Activated CD4-positive, CD25-positive, alpha-beta regulatory T cell (primary cell): ENCODE measurements around the gene SPA17.
A peak's percentile ranks its signal among the peaks of the same experiment; 100 is the strongest.

ENCODE experiments used
- DNase-seq, 4 experiments: peaks; one replicate each; lab custom pipeline; 2025; lab: John Stamatoyannopoulos, UW

SPA17 gene

DNA sequence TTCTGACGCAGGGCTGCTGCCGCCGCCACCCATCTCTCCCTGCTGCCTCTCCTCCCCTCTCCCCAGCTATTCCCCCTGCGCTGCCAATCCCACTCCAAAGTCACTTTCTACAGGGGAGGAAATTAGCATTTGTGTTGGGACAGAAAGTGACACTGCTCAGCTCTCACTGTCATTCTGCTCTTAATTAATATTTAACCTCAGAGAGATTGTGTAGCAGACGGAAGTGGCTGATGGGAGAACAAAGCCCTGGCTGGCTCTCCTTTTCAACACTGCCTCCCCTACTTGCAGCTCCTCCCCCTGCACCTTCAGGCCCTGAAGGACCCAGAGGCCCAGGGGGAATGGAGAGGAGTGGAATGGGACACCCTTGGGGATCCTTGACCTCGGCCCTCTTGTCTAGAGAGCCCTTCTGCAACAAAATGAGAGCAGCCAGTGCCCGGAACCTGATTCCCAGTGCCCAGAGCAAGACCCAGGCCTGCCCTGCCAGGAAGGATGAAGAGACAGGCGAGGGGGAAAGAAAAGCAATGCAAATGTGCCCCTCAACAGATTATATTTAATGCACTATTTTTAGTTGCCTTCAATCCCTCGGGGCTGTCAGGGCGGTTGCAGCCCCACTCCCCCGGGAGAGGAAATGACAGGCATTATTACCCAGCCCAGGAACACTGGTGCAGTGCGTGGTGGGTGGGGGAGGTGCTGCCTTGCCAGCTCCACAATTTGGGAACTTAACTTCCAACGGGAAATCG lies 51.4 kb downstream of the SPA17 start:
- DNase-seq: no peak

DNA sequence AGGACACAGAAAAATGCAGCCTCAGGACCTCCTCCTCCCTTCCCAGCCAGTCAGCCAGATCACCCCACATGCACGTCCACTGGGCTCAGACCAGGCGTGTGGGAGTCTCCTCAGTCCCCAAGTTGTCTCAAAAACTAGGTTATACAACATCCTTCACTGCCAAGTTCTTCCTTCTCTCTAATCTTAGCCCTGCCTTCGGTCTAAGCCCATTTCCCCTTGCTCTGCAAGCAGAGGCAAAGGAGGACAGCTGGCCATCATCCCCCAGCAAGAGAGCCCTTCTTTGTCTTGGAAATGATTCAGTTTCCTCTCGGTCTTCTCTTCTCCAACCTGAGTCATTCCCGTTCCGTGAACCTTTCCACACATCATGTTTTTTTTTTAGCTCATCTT lies 52.0 kb downstream of the SPA17 start:
- DNase-seq: no peak

DNA sequence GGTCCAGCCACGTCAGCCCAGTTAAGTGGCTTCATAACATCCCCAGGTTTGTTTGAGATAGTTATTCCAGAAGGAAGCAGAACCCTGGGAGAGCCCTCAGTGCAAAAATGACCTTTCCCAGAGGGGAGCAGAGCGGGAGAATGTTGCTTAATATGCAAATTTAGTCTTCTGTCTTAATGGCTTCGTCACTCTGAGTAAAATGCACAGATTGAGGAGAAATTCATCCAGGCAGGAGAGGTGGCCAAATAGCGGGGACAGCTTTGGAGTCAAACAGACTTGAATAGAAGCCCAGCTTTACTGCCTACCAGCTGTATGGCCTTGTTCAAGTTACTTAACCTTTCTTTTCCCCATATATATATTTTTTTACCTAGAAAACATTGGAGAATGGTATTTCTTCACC lies 53.8 kb downstream of the SPA17 start:
- DNase-seq: no peak

DNA sequence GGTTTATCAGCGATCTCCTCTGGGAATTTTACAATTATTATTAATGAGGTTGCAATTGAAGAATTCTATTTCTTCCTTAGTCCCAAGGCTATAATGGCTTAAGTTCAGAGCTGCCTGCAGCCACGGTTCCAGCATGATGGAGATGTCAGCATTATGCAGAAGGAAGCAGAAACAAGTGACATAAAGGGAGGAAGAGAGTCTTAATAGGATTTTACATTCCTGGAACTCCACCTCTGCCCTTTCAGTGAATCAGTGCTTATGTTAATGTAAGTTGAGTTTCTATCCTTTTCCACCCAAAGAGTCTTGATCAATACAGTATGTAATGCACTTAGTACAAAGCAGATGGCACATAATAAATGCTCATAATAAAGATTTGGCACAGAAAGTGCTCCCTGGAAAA lies 54.4 kb downstream of the SPA17 start:
- no peak for DNase-seq

DNA sequence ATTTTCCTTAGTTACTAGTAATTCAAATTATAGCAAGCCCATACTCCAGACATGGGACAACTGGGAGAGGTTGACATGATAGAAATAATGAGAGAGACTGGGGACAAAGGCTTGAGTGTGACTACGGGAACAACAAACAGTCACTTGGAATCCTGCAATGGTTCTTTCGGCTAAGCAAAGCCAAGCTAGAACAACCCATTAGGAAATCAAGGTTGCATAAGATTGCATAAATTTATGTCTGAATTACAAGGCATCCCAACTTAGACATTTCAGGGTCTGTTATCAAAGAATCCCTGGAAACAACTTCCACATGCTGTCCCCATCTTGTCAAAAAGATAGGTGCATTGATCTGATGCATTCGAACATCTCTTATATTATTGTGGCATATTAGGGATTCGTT lies 55.9 kb downstream of the SPA17 start:
- no peak for DNase-seq

DNA sequence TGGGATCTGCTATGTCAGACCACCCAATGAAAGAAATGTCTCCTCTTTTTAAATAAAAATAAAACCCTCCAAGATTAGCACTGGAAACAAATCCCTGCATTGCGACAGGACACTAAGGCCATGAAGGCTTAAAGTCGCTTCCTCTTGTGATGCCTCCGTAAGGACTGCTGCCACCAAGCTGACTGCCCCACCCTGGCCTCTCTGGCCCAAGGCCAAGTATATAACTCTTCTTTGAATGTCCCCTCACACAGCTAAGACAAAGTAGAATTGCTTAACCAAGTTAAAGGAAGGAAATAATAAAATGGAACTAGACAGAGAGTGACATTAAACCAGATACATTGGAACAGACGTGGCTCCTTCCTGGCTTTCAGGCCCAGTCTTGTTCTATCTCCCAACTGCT lies 58.5 kb downstream of the SPA17 start:
- DNase-seq: no peak

DNA sequence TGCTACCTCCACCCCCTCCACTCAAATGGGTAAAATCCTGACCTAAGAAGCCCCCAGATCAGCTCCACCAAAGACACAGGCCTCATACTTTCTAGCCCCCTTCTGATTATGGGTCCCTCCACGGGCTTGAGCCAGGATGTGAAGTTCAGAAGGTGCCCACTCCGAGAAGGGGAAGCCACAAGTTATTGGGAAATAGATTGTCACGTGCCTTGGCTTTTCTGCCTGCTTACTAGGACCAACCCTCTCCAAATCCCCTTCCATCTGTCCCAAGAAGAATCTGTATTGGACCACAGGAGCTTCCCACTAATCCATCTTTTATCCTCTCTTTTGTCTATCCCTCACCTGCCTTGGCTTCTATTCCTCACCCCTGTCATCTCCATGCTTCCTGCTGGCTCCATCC lies 63.0 kb downstream of the SPA17 start:
- DNase-seq: no peak

DNA sequence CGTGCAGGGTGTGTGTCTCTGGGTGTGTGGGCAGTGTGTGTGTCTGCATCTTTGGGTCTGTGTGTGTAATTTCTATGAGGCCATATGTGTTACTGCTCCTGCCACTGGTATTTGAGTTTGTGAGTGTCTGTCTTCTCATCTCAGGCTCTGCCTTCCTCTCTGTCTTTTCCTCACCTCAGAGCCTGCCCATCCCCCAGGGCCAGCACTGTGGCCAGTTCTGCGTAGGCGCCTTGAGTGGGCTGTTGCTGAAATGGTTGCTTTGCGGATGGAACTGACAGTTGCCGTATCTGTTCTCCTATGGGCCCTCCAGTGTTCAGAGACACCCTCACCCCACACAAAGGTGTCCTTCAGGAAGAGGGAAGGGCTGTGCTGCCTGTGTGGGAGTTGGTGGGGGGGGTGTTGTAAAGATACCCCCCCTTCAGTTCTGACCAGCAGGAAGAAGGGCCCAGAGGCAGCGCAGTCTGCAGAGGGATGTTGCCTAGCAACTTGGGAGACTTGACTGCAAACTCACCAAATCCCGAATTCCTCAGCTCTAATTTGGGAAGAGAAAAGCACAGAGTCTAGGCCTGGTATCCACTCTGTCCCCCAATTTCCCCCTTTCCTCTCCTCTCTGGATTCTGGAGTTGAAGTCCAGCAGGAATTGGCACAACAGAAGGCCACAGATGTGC lies 64.1 kb downstream of the SPA17 start:
- no peak for DNase-seq

DNA sequence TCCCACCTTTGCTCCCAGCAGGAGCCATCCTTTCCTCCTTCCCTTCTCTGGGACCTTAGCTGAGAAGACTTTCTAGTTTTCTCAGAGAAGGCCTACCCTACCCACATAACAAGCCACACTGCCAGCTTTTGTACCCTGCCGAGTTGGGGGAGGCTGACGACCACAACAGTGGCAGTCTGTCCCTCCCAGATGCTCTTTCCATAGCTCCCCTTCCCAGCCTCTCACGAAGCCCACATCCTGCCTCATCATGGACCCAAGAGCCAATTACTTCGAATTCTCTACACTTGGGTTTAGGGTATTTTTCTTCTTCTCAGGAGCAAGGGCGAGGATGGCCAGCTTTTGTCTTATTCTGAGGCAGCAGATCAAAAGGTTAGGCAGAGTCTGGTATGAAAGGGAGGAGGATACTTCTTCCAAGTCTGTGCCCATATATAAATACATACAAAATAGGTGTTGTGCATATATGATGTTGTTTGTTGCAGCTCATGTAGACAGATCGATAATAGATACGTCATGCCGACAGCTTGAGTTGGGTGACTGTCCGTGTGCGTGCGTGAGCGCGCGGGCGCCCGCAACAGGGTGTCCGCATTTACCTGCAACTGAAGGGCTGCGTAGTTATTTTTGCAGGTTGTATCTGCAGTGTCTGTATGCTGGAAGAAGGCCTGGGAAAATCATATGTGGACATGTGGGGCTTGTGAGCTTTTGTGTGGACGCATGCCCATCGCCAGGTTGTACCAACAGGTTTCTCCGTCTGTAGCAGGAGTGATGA lies 65.2 kb downstream of the SPA17 start:
- DNase-seq: no peak

DNA sequence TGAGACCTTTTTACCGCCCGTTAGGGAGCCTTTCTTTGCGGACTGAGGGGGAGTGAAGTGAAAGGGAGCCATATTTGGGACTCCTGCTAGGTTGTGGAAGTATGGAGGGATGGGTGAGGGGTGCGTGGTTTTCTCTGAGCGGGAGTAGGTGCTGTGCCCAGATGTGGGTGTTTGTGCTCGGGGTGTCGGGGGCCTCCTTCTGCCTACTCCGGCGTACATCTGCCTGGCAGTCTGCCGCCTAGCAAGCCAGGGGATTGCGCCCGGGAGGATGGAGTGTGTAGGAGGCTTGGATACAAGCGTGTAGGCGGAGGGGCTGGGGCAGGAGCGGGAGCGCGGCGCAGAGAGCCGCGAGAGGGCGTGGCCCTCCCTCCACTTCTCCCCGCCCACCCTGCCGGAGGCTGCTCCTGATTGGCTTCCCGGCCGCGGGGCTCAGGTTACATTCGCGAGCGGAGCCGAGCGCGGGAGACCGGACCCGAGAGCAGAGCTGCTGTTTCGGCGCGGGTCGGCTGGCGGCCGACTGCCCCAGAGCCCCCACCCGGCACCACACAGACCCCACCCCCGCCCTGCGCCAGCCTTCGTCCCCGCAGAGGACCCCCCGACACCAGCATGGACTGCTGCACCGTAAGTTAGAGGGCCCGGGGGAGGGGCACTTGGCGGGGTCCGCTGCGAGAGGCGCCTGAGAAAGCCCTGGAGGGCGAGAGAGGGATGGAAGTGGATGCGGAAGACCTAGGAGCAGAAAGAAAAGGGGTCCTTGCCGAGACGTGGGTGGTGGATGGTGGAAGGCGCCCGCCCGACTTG lies 66.0 kb downstream of the SPA17 start, which contains the start of gene NRGN:
Gene NRGN, plus strand, starts transcription at position 464 of the 798 bp plus-strand sequence. Its CDS starts 143 bp downstream, at position 607.
- DNase-seq: peak; percentile 44 to 63 (median 62)

DNA sequence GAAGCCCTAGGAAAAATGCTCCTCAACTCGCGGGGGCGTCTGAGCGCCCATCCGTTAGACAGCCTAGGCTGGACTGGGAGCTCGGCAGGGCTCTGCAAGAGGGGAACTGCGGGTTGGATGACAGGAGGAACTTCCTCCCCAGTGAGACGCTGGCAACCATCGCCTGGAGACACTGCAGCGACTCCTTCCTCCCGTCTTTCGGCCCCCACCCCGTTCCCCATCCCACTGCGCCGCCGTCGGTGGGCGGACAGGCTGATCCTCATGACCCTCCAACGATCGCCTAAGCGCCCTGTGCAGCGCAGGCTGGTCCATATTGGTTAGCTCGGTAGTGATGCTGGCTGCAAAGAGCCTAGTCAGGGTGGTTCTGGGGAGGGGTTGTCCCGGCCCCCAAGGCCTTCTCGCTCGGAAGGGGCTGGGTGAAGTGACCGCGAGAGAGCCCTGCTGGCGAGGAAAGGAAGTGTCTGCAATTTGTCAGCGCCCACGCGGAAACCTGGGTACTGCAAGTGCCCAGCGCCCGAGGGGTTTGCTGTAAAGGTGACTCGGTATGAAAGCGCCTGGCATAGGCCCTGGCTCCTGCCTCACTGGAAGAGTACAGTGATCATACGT lies 66.7 kb downstream of the SPA17 start:
- DNase-seq: peak in 1 of 4 experiments; percentile 21

DNA sequence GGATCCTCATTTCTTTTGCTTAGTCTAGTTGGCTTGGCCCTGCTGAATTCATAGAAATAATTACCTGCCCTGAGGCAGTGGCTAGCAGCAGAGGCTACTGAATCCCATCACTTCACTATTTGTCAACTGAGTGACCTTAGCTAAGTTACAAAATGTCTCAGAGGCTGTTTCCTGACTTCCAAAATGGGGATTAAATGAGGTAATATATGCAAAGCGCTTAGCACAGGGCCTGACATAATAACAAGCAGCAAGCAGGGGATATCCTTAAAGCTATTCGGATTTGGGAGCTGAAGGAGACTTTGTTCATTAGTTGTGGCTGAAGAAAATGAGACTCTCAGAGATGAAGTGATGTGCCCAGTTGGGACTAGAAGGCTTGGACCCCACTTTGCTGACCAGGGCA lies 68.9 kb downstream of the SPA17 start:
- DNase-seq: no peak

DNA sequence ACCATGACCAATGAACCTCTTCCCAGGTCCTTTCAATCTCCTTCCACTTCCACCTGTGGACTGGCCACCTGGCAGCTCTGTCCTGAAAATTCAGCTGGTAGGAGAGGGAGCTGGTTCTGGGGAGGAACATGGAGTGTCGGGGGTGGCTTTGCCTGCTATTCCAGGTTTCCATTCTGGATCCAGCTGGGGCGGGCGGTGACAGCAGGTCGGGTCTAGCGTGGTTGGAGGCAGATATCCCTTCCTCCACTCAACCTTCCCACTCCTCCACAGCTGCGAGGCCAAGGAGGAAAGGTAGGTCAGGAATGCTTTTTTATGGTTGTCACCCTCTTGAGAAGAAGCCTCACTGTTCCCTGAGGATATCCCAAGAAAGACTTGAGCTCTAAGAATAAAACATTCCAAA lies 69.3 kb downstream of the SPA17 start:
- DNase-seq: no peak

DNA sequence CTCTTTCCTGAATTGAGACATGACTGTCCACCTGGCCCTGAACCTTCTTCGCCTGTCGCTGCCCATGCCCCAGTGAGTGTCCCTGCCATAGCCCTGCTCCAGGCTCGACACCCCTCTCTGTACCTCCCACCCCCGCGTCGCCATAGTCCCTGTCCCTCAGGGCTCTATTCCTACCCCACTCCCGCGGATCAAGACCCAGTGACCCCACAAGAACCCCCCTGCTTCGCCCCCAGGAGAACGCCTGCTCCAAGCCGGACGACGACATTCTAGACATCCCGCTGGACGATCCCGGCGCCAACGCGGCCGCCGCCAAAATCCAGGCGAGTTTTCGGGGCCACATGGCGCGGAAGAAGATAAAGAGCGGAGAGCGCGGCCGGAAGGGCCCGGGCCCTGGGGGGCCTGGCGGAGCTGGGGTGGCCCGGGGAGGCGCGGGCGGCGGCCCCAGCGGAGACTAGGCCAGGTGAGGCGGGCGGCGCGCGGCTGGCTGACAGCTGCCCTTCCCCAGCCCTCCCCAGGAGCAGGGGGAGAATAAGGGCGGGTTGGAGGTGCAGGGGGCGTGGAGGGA lies 71.6 kb downstream of the SPA17 start:
- DNase-seq: no peak

DNA sequence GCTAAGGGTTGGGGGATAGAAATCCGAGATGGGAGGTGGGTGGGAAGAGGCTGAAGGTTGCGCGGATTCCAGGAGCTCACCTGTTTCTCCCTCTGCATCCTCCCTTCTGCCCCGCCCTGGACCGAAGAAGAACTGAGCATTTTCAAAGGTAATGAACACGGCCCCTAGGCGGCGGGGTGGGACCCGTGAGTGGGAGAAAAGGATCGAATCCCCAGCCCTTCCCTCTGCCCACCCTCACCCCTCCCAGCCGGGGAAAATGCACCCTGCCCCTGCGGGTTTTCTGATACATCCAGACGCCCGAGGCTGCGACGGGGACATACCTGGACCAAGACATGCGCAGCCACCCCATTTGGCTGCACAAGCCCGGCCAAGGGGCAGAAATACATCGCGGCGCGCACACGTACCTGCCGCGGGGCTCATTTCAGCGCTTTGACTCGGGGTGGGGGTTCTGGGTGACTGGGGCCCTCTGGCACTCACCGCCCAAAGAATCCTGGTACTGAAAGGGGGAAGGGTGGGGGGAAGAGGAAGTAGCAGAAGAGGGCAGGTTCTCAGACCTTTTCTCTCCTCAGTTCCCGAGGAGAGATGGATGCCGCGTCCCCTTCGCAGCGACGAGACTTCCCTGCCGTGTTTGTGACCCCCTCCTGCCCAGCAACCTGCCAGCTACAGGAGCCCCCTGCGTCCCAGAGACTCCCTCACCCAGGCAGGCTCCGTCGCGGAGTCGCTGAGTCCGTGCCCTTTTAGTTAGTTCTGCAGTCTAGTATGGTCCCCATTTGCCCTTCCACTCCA lies 72.3 kb downstream of the SPA17 start:
- DNase-seq: no peak

DNA sequence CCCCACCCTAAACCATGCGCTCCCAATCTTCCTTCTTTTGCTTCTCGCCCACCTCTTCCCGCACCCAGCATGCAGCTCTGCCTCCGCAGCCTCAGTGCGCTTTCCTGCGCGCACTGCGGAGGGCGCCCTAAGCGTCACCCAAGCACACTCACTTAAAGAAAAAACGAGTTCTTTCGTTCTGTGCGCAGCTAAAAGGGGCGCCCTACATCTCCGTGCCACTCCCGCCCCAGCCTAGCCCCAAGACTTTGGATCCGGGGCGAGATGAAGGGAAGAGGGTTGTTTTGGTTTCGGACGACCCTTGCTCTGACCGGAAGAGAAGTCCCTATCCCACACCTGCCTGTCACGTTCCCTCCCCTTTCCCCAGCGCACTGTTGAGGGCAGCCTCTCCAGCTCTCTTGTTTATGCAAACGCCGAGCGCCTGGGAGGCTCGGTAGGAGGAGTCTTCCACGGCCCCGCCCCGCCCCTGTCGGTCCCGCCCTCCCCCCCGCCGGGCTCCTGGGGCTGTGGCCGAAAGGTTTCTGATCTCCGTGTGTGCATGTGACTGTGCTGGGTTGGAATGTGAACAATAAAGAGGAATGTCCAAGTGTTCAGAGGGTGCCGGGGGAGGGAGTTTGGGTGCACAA lies 73.0 kb downstream of the SPA17 start:
- DNase-seq: peak; percentile 36 to 54 (median 47)
